ENCODE data around the gene NLGN2. TPM values are rescaled to one million over a fixed set of nuclear protein-coding genes. Genes with fewer than 3 reads are reported as not detected.
A peak's percentile ranks its signal among the peaks of the same experiment; 100 is the strongest.

The NLGN2 gene
- total and polyA plus RNA-seq, 8 donors = 1.7 to 42.0 (median 6.7) TPM

GRCh38 chr17:7393613-7394451 lies 13.8 kb upstream of the NLGN2 start:
- no peaks in the 10 kb centered on the region for H3K9me3 ChIP-seq
- peaks cover 13 to 36% (median 32%) of the 10 kb centered on the region in 4 donors for H3K36me3 ChIP-seq
- peaks cover 18 to 26% (median 25%) of the 10 kb centered on the region in 4 donors for H3K4me1 ChIP-seq
- 1 to 7% (median 4%) methylated on average over 32 to 48 of the region's 48 CpGs for WGBS, 5 donors
- H3K27ac ChIP-seq = peak overlapping the region; percentile 87 to 97 (median 95)
- TF ChIP-seq EP300 (IDR thresholded peaks at IDR 0.05) = no peak
- no peak for TF ChIP-seq CTCF (IDR thresholded peaks at IDR 0.05)
- peak; percentile 33 to 69 for DNase-seq
- H3K4me3 ChIP-seq = peak overlapping the region; percentile 79 to 93 (median 84)
- no peaks in the 10 kb centered on the region for H3K27me3 ChIP-seq
- intact Hi-C loops (cut with DNase I; ENCODE audit: low total_unique reads) = no loop called here

GRCh38 chr17:7394452-7395191 lies 13.0 kb upstream of the NLGN2 start, which contains the start of gene PLSCR3:
Gene PLSCR3, minus strand, starts transcription at chr17:7394525. Its CDS starts 415 bp downstream, at chr17:7394110.
- Histone ChIP-seq H3K9me3 (no peaks in the 10 kb centered on the region), H3K27me3 (no peaks in the 10 kb centered on the region), H3K36me3 (peaks cover 5 to 28% (median 24%) of the 10 kb centered on the region in 4 donors), H3K27ac (peak within 1 kb of the TSS; percentile 88 to 97 (median 96)), H3K4me1 (peaks cover 18 to 26% (median 25%) of the 10 kb centered on the region in 4 donors), H3K4me3 (peak within 1 kb of the TSS; percentile 79 to 93 (median 84))
- DNase-seq = peak; percentile 88 to 95
- intact Hi-C loops (cut with DNase I; ENCODE audit: low total_unique reads) = no loop called here
- WGBS, 5 donors = 0 to 1% (median 0%) methylated on average over 10 to 71 of the region's 71 CpGs
- TF ChIP-seq CTCF (IDR thresholded peaks at IDR 0.05) = peak in 4 of 7 experiments; percentile 5 to 62 (median 36)
- TF ChIP-seq EP300 (IDR thresholded peaks at IDR 0.05) = no peak
- TF ChIP-seq POLR2A (IDR thresholded peaks at IDR 0.05) = peak in 1 of 4 donors; percentile 28
- peak; percentile 40 to 87 (median 85) for TF ChIP-seq POLR2AphosphoS5 (IDR thresholded peaks at IDR 0.05)

GRCh38 chr17:7396147-7396546 lies 11.5 kb upstream of the NLGN2 start:
- DNase-seq = peak in 1 of 2 donors; percentile 7
- intact Hi-C loops (cut with DNase I; ENCODE audit: low total_unique reads) = no loop called here
- no peaks in the 10 kb centered on the region for H3K9me3 ChIP-seq
- no peaks in the 10 kb centered on the region for H3K27me3 ChIP-seq
- no peak overlapping the region for H3K27ac ChIP-seq
- no peak overlapping the region for H3K4me3 ChIP-seq
- TF ChIP-seq EP300 (IDR thresholded peaks at IDR 0.05) = no peak
- H3K36me3 ChIP-seq = peaks cover 0 to 13% (median 9%) of the 10 kb centered on the region in 4 donors
- 82 to 93% (median 88%) methylated on average over 4 of the region's 4 CpGs for WGBS, 5 donors
- H3K4me1 ChIP-seq = peaks cover 18 to 29% (median 25%) of the 10 kb centered on the region in 4 donors

- H3K27ac ChIP-seq = no peak overlapping the region
- no peaks in the 10 kb centered on the region for H3K27me3 ChIP-seq
- H3K36me3 ChIP-seq = no peaks in the 10 kb centered on the region
- no peaks in the 10 kb centered on the region for H3K9me3 ChIP-seq
- TF ChIP-seq EP300 (IDR thresholded peaks at IDR 0.05) = no peak
- DNase-seq = no peak
- H3K4me1 ChIP-seq = peaks cover 21 to 34% (median 33%) of the 10 kb centered on the region in 4 donors
- H3K4me3 ChIP-seq = no peak overlapping the region
- intact Hi-C loops (cut with DNase I; ENCODE audit: low total_unique reads) = no loop called here
- WGBS, 5 donors = 80 to 91% (median 87%) methylated on average over 2 of the region's 2 CpGs
Observed at GRCh38 chr17:7398612-7399011, 9.0 kb upstream of the NLGN2 start.

- peaks cover 30 to 42% (median 34%) of the 10 kb centered on the region in 4 donors for H3K4me1 ChIP-seq
- no peaks in the 10 kb centered on the region for H3K9me3 ChIP-seq
- intact Hi-C loops (cut with DNase I; ENCODE audit: low total_unique reads) = no loop called here
- 8 to 12% (median 11%) methylated on average over 9 to 16 of the region's 16 CpGs for WGBS, 5 donors
- H3K36me3 ChIP-seq = no peaks in the 10 kb centered on the region
- H3K4me3 ChIP-seq = peak overlapping the region; percentile 71 to 80 (median 74)
- TF ChIP-seq POLR2A (IDR thresholded peaks at IDR 0.05) = no peak
- no peak for TF ChIP-seq POLR2AphosphoS5 (IDR thresholded peaks at IDR 0.05)
- TF ChIP-seq CTCF (IDR thresholded peaks at IDR 0.05) = no peak
- no peak for TF ChIP-seq EP300 (IDR thresholded peaks at IDR 0.05)
- DNase-seq = peak; percentile 33 to 79
- H3K27ac ChIP-seq = peak overlapping the region; percentile 90 to 94 (median 93)
- H3K27me3 ChIP-seq = peaks cover 0 to 13% (median 0%) of the 10 kb centered on the region in 3 donors
Observed at GRCh38 chr17:7403043-7403726, 4.5 kb upstream of the NLGN2 start.
